SK-N-SH (cell line): ENCODE data around the gene NSUN4.

Experiments used
- ELF1 ChIP-seq: IDR thresholded peaks from 2 replicates; pipeline ENCODE4 v1.4.0; 2012
- EP300 ChIP-seq, 2 experiments: IDR thresholded peaks; 2 replicates each; pipeline versions ENCODE4 v1.4.0 to v1.6.1; 2012; ENCODE audit warnings: borderline replicate concordance in 1 of 2, low read depth in 1 of 2, low read length in 1 of 2
- FOXJ3 ChIP-seq: sonication (generic); formaldehyde crosslinking; IDR thresholded peaks from 2 replicates; pipeline ENCODE4 v1.5.1; 2020; ENCODE audit warnings: mild to moderate bottlenecking, missing genetic modification reagents
- IRF3 ChIP-seq: fragments of 150-350 bp; IDR thresholded peaks from 2 replicates; pipeline ENCODE4 v1.6.1; 2016; ENCODE audit warnings: mild to moderate bottlenecking, low read depth, low read length
- MXI1 ChIP-seq: IDR thresholded peaks from 2 replicates; pipeline ENCODE4 v1.6.1; 2012; ENCODE audit warnings: mild to moderate bottlenecking, low read depth, low read length, improper control_type of control experiment
- RAD21 ChIP-seq: IDR thresholded peaks from 2 replicates; pipeline ENCODE4 v1.6.1; 2012; ENCODE audit warnings: mild to moderate bottlenecking, low read length
- RFX5 ChIP-seq: IDR thresholded peaks from 2 replicates; pipeline ENCODE4 v1.6.1; 2012; ENCODE audit warnings: mild to moderate bottlenecking, improper control_type of control experiment, low read length
- TAF1 ChIP-seq: IDR thresholded peaks from 2 replicates; pipeline ENCODE4 v1.6.1; 2012; ENCODE audit warnings: low read depth, mild to moderate bottlenecking, low read length, moderate library complexity, borderline replicate concordance

GRCh38 chr1:46380508-46380907 lies 39.9 kb downstream of the NSUN4 start:
- no peak for TF ChIP-seq IRF3
- TF ChIP-seq TAF1: no peak
- no peak for TF ChIP-seq RFX5
- no peak for TF ChIP-seq MXI1
- TF ChIP-seq ELF1: no peak
- no peak for TF ChIP-seq FOXJ3 (CRISPR knock-in tag)
- TF ChIP-seq EP300 (IDR thresholded peaks at IDR 0.05; ENCODE audit: borderline replicate concordance in 1 of 2, low read depth in 1 of 2, low read length in 1 of 2): no peak
- TF ChIP-seq RAD21: no peak
